Upper lobe of left lung (tissue), 6 donors: ENCODE data around the gene PDXDC1. TPM values are rescaled to one million over a fixed set of nuclear protein-coding genes. Genes with fewer than 3 reads are reported as not detected.
"Not testable (repeated sequence)": the region's sequence is repeated elsewhere in the genome, so short reads cannot be mapped to it uniquely, and the experiment has no call there.

ENCODE experiments used
- ATAC-seq, 2 donors: fragments of 200-7000 bp; cut with Tn5 transposase; one replicate each; pipeline ENCODE4 v1.9.1; 2022; ENCODE audit warnings: mild to moderate bottlenecking in 2 of 2, moderate library complexity in 2 of 2; ENCODE audit not compliant: low FRiP score in 2 of 2
- DNase-seq, 2 donors: peaks; one replicate each; pipeline ENCODE4 v3.0.0-alpha.2; 2019 to 2020
- H3K27ac ChIP-seq, 4 donors: fragments of 200-600 bp; sonication (generic); one replicate each; pipeline ENCODE4 v1.5.1; 2016 to 2019
- H3K27me3 ChIP-seq, 4 donors: fragments of 200-600 bp; sonication (generic); one replicate each; pipeline ENCODE4 v1.5.1; 2017 to 2019
- H3K36me3 ChIP-seq, 4 donors: fragments of 200-600 bp; sonication (generic); one replicate each; pipeline ENCODE4 v1.5.1; 2016 to 2019
- H3K4me1 ChIP-seq, 4 donors: fragments of 200-600 bp; sonication (generic); one replicate each; pipeline ENCODE4 v1.5.1; 2018 to 2019
- H3K4me3 ChIP-seq, 4 donors: fragments of 200-600 bp; sonication (generic); one replicate each; pipeline ENCODE4 v1.5.1; 2017 to 2019; ENCODE audit warnings: mild to moderate bottlenecking in 2 of 4, moderate library complexity in 1 of 4
- H3K9me3 ChIP-seq, 4 donors: fragments of 200-600 bp; sonication (generic); one replicate each; pipeline ENCODE4 v1.5.1; 2018 to 2019
- CTCF ChIP-seq, 6 experiments: fragments of 450-650 bp in 4 of 6; fragments of 200-600 bp in 2 of 6; sonication (generic) in 2 of 6; IDR thresholded peaks; one replicate each; pipeline ENCODE4 v1.5.1; 2016 to 2019; ENCODE audit warnings: antibody characterized with exemption in 6 of 6
- EP300 ChIP-seq, 4 donors: sonication (generic); formaldehyde crosslinking; IDR thresholded peaks; one replicate each; pipeline ENCODE4 v1.5.1; 2017; ENCODE audit warnings: antibody characterized with exemption in 4 of 4, control low read depth in 2 of 4
- POLR2A ChIP-seq, 4 donors: fragments of 450-650 bp; IDR thresholded peaks; one replicate each; pipeline ENCODE4 v1.5.1; 2016 to 2017; ENCODE audit warnings: antibody characterized with exemption in 4 of 4, mild to moderate bottlenecking in 2 of 4
- POLR2AphosphoS5 ChIP-seq, 2 donors: sonication (generic); formaldehyde crosslinking; IDR thresholded peaks; one replicate each; pipeline ENCODE4 v1.5.1; 2017; ENCODE audit warnings: antibody characterized with exemption in 2 of 2
- WGBS, 2 donors: methylation state at CpG; one replicate each; pipeline ENCODE4 v1.1.5; 2017 to 2018; 5-methylcytosine and 5-hydroxymethylcytosine counted together
- total RNA-seq, 6 donors: library from RNA; depleted of rRNA in 4 of 6; stranded (reverse); fragments of >200 nt in 4 of 6; gene quantifications; one replicate each; pipeline versions ENCODE4 v1.1.0 to v1.2.1, GENCODE V29; 2016 to 2021
- donor health status: DM: no; HTN: no; CAD: no; lungs with moderate emphysema.
- donor health status: DM: no; HTN: yes; CAD: no; lungs with severe emphysema.

PDXDC1 gene
- total RNA-seq, 6 donors from 2014 or later: 67.1 to 148 (median 85.2) TPM

- ATAC-seq, H3K27ac ChIP-seq, DNase-seq, H3K4me1 ChIP-seq, H3K4me3 ChIP-seq, H3K9me3 ChIP-seq, H3K27me3 ChIP-seq: not testable (repeated sequence)
- 89% methylated on average over 8 of the region's 8 CpGs; no CpG with 5 or more reads in 1 of the 2 donors for WGBS, 2 donors
- H3K36me3 ChIP-seq: peaks cover 17 to 77% (median 45%) of the 10 kb centered on the region in 4 donors
Measured at GRCh38 chr16:15066690-15067089, 91.9 kb downstream of the PDXDC1 start.

GRCh38 chr16:15071013-15071412 is 96.2 kb downstream of the PDXDC1 start:
- DNase-seq, H3K4me3 ChIP-seq, ATAC-seq, H3K4me1 ChIP-seq, H3K27ac ChIP-seq, H3K27me3 ChIP-seq, H3K9me3 ChIP-seq: not testable (repeated sequence)
- WGBS, 2 donors: 75 to 82% methylated on average over 4 of the region's 4 CpGs
- peaks cover 24 to 73% (median 42%) of the 10 kb centered on the region in 4 donors for H3K36me3 ChIP-seq

- not testable (repeated sequence) for H3K9me3 ChIP-seq, H3K4me3 ChIP-seq, H3K4me1 ChIP-seq, H3K27me3 ChIP-seq, H3K27ac ChIP-seq, DNase-seq
- peaks cover 24 to 75% (median 44%) of the 10 kb centered on the region in 4 donors for H3K36me3 ChIP-seq
- TF ChIP-seq CTCF (IDR thresholded peaks at IDR 0.05): peak in 2 of 6 experiments; percentile 29 to 52
- WGBS, 2 donors: 60 to 61% methylated on average over 16 of the region's 16 CpGs
- peak; percentile 72 to 88 for ATAC-seq
Measured at GRCh38 chr16:15071916-15072769, 97.3 kb downstream of the PDXDC1 start.

GRCh38 chr16:15073101-15073500 is 98.3 kb downstream of the PDXDC1 start:
- no peaks in the 10 kb centered on the region for H3K9me3 ChIP-seq
- no peaks in the 10 kb centered on the region for H3K27me3 ChIP-seq
- no peak for ATAC-seq
- DNase-seq: no peak
- H3K27ac ChIP-seq: no peak overlapping the region
- WGBS, 2 donors: 93 to 96% methylated on average over 6 of the region's 6 CpGs
- no peak for TF ChIP-seq EP300 (IDR thresholded peaks at IDR 0.05)
- TF ChIP-seq CTCF (IDR thresholded peaks at IDR 0.05): no peak
- no peak for TF ChIP-seq POLR2AphosphoS5 (IDR thresholded peaks at IDR 0.05)
- no peak for TF ChIP-seq POLR2A (IDR thresholded peaks at IDR 0.05)
- H3K36me3 ChIP-seq: peaks cover 21 to 78% (median 45%) of the 10 kb centered on the region in 4 donors
- no peaks in the 10 kb centered on the region for H3K4me1 ChIP-seq
- H3K4me3 ChIP-seq: no peak overlapping the region

- not testable (repeated sequence) for H3K9me3 ChIP-seq, H3K4me1 ChIP-seq, ATAC-seq, H3K4me3 ChIP-seq, H3K27ac ChIP-seq, H3K27me3 ChIP-seq, DNase-seq
- WGBS, 2 donors: 56 to 61% methylated on average over 2 of the region's 2 CpGs
- peaks cover 16 to 75% (median 35%) of the 10 kb centered on the region in 4 donors for H3K36me3 ChIP-seq
Measured at GRCh38 chr16:15076161-15076560, 101.3 kb downstream of the PDXDC1 start.

- not testable (repeated sequence) for H3K4me1 ChIP-seq, ATAC-seq, H3K4me3 ChIP-seq, DNase-seq, H3K27ac ChIP-seq, H3K9me3 ChIP-seq, H3K27me3 ChIP-seq
- 92 to 95% methylated on average over 1 of the region's 1 CpG for WGBS, 2 donors
- H3K36me3 ChIP-seq: peaks cover 8 to 83% (median 35%) of the 10 kb centered on the region in 4 donors
Measured at GRCh38 chr16:15080883-15081282, 106.1 kb downstream of the PDXDC1 start.

GRCh38 chr16:15082788-15083187 is 108.0 kb downstream of the PDXDC1 start:
- not testable (repeated sequence) for H3K27ac ChIP-seq, H3K4me1 ChIP-seq, ATAC-seq, H3K4me3 ChIP-seq, H3K9me3 ChIP-seq, DNase-seq, H3K27me3 ChIP-seq
- 85 to 89% methylated on average over 3 of the region's 3 CpGs for WGBS, 2 donors
- peaks cover 7 to 77% (median 31%) of the 10 kb centered on the region in 4 donors for H3K36me3 ChIP-seq

- WGBS, 2 donors: 89 to 93% methylated on average over 1 of the region's 1 CpG
- DNase-seq, H3K9me3 ChIP-seq, H3K27ac ChIP-seq, ATAC-seq, H3K4me3 ChIP-seq, H3K27me3 ChIP-seq: not testable (repeated sequence)
- Histone ChIP-seq H3K4me1 (peaks cover 12 to 19% (median 13%) of the 10 kb centered on the region in 4 donors), H3K36me3 (peaks cover 3 to 43% (median 9%) of the 10 kb centered on the region in 4 donors)
Measured at GRCh38 chr16:15090663-15091269, 115.9 kb downstream of the PDXDC1 start.

- peak overlapping the region; percentile 81 to 88 (median 88) for H3K27ac ChIP-seq
- H3K9me3 ChIP-seq, ATAC-seq, H3K27me3 ChIP-seq, DNase-seq: not testable (repeated sequence)
- peak overlapping the region; percentile 60 to 74 (median 66) for H3K4me3 ChIP-seq
- peaks cover 12 to 19% (median 13%) of the 10 kb centered on the region in 4 donors for H3K4me1 ChIP-seq
- 9% methylated on average over 14 of the region's 14 CpGs for WGBS, 2 donors
- H3K36me3 ChIP-seq: peaks cover 0 to 30% (median 8%) of the 10 kb centered on the region in 4 donors
Measured at GRCh38 chr16:15093571-15093954, 118.7 kb downstream of the PDXDC1 start.
